ENCODE results near the gene ZSWIM8.
"Not testable (repeated sequence)": the region's sequence is repeated elsewhere in the genome, so short reads cannot be mapped to it uniquely, and the experiment has no call there.

The ZSWIM8 gene

GRCh38 chr10:73814896-73815718 is 29.7 kb downstream of the ZSWIM8 start:
- DNase-seq: no peak

DNA sequence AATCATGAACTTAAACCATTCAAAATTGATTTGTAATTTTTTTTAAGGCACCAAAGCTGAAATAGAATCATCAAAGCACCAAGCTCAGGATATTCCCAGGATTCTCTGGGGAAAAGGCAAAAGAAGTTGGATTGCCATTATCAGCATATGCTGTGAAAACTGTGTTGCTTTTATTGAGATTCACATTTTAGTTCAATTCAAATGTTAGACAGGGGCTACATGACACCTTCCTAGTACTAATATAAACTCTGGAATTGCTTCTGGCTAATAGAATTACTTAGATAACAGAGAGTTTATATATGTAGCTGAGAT is 30.3 kb downstream of the ZSWIM8 start:
- no peak for DNase-seq

DNA sequence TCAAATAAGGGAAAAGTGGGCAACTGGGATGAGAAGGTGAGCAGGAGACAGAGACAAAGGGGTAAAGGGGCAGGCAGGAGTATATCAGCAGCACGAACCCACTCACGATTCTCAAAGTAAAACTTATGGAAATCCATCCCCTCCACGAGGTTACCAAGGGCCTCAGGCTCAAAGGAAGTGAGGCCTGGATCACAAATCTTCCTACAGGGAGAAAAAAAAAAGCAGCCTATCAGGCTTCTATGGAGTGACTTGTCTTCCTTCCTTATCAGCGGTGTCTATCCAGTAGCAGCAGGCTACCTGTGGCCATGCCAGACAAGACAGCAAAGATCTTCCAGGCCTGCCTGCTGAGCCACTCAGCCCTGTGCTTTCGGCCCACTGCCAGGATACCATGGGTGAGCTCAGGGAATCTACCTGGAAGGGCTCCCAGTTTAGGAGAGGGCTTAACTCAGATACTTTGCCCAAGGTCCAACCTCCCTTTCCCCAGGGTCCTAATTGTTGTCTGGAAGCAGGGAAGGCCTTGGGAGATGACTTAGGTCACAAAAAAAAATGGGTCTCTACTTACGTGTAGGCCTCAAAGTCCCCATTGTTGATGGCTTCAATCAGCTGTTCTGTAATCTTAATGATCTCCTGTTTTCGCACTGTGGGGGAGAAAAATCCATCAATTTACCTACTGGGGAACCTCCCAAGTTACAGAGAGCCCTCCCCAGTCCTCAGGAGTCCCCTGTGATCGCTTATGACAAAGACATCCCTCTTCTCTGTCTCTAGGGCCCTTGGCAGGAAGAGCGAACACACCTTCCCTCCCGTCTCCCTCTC is 31.7 kb downstream of the ZSWIM8 start:
- no peak for DNase-seq

DNA sequence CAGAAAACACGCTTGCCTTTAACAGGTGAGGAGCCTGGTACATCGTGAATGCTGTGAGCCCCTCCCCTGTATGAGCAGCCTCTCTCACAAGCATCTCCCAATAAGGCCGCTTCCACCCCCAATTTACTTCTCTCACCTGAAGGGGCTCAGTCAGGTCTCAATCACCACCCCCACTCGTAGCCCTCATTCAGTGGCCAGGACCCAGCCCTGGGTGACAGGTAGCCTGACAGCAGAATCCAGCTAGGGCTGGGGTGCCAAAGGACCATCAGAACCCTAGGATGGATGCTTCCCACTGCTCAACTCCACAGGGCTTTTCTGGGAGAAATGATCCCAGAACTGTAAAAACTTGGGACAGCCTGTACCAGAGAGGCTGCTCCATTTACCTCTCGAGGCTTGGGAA is 32.4 kb downstream of the ZSWIM8 start:
- DNase-seq: no peak

DNA sequence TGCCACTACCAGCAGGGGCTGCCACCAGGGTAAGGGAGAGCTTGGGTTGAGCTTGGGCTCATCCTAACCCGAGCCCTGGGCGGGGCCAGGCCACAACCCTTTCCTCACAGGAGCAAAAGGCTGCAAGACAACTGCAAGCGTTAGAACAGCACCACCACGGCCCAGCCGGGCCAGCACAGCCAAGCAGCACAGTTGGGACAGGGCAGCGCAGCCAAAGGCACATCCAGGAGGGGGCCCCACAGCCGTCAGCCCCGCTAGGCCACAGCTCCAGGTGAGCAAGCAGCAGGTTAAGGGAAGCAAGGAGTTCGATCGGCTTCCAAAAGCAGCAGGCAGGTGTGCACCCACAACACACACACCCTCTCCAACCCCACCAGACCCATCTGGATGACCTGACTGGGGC is 33.0 kb downstream of the ZSWIM8 start:
- DNase-seq: no peak

- no peak for DNase-seq
Measured at GRCh38 chr10:73819081-73819480, 33.7 kb downstream of the ZSWIM8 start.

DNA sequence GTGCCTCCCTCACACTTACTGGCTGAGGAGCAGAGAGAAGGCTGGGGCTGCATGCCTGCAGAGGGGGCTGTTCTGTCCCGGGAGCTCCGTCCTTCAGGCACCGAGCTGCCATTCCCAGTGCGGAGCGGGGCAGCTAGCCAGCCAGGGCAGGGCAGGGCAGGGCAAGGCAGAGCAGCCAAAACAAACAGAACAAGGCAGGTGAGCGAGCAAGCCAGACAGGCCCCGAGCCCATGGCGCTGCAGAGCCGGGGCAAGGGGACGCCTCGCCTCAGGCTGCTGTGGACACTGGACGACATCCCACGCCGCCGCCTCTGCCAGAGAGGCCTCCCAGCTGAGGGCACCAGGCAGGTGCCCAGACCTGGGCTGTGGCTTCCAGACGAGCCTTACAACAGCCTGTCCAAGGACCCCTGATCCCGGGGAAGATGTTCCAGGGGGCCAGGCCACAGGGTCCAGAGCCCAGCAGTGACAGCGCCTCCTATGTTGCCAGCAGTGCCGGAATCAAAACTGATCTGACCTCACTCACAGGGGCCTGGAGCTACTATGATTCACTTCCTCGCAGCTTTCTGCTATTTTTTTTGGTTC is 34.2 kb downstream of the ZSWIM8 start:
- no peak for DNase-seq

- DNase-seq: no peak
Measured at GRCh38 chr10:73823391-73823790, 38.0 kb downstream of the ZSWIM8 start.

- no peak for DNase-seq
Measured at GRCh38 chr10:73824146-73824725, 38.8 kb downstream of the ZSWIM8 start.

DNA sequence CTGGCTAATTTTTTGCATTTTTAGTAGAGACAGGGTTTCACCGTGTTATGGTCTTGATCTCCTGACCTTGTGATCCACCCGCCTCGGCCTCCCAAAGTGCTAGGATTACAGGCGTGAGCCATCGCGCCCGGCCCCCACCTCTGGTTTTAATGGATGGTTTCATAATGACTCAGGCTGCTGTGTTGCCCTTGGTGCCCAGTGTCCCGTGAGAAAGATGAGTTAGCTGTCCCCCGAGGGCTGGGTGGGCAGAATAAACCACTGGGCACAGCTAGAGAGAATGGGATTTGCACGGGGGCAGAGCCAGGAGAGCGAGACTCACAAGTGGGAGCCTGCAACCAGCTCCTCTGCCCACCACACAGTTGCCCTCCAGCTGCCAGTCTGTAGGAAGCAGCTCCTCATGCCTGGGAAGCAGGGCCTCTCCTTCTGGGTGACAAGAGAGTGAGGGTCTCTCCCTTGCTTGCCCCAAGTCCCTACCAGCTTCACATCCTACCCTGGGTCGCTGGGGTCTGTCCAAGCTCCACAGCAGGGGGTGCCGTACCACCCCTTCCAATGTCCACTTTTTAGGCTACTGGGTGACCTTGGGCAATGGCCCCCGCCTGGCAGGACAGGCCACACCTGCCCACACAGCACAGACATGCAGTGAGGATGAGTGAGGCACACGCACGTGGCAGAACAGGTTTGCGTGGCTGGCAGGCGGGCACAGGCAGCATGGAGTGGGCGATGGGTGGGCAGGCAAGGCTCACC is 42.1 kb downstream of the ZSWIM8 start:
- no peak for DNase-seq

DNA sequence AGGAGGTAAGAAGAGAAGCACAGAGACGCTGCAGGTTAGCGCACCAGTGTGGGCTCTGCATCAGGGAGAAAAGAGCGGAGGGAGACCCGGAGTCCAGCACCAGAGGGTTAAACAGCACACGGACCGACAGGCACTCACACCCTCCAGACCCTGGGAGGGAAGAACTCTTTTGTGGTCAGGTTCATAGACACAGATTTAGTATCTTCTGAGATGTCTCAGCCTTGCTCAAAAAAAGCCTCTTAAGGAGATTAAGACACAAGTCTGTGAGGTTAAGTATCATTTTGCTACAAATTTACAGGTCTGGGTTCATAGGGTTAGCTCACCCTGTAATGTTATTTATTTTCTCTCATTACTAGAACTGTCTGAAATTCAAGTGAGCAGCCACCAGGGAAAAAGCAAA is 42.8 kb downstream of the ZSWIM8 start:
- DNase-seq: no peak

DNA sequence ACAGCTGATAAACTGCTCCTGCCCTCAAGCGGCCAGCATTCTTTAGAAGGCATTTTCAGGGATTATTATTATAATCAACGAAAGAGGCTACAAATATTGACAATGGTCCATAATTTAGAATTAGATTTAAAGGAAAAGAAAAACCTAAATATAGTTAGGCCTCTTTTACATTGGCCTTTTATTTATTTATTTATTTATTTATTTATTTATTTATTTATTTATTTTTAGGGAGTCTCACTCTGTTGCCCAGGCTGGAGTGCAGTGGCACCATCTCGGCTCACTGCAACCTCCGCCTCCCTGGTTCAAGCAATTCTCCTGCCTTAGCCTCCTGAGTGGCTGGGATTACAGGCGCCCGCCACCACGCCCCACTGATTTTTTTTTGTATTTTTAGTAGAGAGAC is 43.7 kb downstream of the ZSWIM8 start:
- DNase-seq: not testable (repeated sequence)

- no peak for DNase-seq
Measured at GRCh38 chr10:73836427-73836980, 51.1 kb downstream of the ZSWIM8 start.

DNA sequence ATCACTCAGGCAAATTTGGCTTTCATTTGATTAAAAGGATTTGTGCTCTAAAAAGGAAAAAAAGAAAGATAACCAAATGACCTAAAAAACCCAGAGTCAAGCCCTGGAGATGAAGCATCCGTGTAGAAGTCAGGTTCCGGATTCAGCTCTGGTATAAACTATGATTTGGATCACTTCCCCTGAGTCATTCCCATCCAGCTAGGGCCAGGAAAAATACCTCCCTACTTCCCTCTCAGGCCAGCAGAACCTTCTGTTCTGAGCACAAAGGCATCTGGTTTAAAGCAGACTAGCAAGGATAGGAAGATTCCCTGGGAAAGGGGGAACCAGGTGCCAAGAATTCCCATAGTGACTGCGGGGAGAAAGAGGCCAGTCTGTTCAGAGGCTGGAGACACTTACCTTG is 51.7 kb downstream of the ZSWIM8 start:
- no peak for DNase-seq

DNA sequence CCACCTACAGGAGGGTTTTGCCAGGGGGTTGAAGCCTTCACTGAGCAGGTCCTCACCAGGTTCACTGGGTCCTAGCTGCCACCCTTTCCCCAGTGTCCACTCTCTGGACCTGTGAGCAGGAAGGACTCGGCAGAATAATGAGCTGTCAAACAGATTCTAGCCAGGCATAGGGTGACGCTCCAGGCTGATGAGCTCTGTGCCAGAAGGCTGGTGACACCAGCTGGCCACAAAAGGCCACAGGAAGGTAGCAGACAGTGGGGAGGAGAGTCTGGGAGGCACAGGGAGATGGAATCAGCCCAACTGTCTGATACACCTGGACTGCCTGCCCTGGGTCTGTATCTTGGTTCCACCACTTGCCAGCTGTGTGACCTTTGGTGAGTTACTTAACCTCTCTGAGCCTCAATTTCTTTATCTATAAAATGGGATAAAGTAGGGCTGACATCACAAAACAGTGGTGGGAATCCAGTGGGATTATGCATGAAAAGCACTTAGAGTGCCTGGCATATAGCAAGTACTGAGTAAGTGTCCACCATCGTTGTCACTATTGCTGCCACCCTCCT is 52.7 kb downstream of the ZSWIM8 start:
- DNase-seq: no peak

GRCh38 chr10:73838827-73839226 is 53.4 kb downstream of the ZSWIM8 start:
- DNase-seq: no peak

DNA sequence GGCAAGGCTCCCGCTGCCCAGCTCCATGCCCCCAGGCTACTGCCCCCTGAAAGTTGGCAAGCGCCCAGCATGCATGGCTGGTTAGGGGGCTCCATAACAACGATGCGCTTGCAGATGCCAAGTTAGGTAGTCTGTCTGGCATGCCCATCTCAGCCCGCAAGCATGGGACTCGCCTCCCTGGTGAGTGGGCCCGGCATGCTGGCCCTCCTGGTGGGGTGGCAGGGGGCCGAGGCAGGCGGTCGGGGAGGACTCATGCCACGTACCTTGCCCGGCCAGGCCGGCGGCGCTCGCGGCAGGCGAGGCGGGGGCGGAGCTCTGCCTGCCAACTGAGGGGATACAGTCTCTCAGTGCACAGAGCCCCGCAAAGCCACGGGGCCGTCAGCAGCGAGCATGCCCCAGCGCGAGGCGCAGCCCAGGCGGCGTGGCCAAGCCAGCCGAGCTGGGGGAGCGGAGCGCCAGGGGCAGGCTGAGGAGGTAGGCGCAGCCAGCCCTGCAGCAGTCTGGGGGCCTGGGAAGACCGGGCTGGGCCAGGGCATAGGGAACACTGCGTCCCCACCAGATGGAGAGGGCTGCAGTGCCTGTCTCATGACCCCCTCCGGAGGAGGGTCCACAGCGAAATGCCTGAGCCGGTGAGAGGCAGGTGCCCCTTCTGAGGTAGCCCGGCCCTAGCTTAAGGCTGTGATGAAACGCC is 54.0 kb downstream of the ZSWIM8 start:
- DNase-seq: no peak

GRCh38 chr10:73840056-73840402 is 54.6 kb downstream of the ZSWIM8 start:
- no peak for DNase-seq

GRCh38 chr10:73840403-73841060 is 55.1 kb downstream of the ZSWIM8 start:
- no peak for DNase-seq

DNA sequence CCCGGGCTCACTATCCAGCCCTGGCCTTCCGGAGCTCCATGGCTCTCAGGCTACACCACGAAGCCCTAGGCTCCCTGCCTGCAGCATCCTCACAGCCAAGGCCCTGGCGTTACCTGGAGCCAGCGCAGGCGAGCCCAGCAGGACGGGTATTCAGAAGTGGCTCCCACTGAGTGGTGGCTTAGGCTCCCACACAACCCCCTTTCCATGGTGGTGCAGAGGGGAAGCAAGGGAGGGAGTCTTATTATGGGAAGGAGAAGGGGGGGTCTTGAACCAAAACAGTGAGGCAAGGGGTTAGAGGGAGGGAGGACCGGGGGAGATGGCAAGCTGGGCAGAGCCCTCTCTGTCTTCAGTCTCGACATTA is 55.6 kb downstream of the ZSWIM8 start:
- DNase-seq: no peak

All from NK-92 treated with Interleukin-12 subunit alpha and Interleukin-12 subunit beta, amount 100 ng/mL, for 24 hours (cell line).